ENCODE data around the gene SGK1.

Gene SGK1

DNA sequence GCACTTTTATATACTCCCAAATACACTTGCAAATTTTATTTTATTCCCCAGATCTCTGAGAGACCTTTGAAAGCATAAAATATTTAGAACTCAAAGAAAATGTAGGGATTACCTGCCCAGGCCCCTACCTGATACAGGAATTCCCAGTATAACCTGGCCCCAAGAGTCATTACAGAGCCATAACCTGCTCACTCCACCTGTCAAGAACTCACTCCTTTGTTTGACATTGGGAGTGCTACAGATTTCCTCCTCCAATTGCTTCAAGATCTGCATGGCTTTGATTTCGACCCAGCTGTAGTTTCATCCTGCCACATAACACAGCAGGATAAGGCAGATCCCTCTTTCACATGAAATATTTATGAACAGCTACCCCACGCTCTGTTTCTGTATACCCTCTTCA is 169.3 kb downstream of the SGK1 start:
- H3K4me3 ChIP-seq (ENCODE audit: low read depth, low read length), result no peak overlapping the region
- no peak for DNase-seq (ENCODE audit: low read depth)
- TF ChIP-seq, protein P1, sequence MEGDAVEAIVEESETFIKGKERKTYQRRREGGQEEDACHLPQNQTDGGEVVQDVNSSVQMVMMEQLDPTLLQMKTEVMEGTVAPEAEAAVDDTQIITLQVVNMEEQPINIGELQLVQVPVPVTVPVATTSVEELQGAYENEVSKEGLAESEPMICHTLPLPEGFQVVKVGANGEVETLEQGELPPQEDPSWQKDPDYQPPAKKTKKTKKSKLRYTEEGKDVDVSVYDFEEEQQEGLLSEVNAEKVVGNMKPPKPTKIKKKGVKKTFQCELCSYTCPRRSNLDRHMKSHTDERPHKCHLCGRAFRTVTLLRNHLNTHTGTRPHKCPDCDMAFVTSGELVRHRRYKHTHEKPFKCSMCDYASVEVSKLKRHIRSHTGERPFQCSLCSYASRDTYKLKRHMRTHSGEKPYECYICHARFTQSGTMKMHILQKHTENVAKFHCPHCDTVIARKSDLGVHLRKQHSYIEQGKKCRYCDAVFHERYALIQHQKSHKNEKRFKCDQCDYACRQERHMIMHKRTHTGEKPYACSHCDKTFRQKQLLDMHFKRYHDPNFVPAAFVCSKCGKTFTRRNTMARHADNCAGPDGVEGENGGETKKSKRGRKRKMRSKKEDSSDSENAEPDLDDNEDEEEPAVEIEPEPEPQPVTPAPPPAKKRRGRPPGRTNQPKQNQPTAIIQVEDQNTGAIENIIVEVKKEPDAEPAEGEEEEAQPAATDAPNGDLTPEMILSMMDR (IDR thresholded peaks at IDR 0.05; ENCODE audit: insufficient read depth, low read depth, low read length, missing control alignments), result no peak

DNA sequence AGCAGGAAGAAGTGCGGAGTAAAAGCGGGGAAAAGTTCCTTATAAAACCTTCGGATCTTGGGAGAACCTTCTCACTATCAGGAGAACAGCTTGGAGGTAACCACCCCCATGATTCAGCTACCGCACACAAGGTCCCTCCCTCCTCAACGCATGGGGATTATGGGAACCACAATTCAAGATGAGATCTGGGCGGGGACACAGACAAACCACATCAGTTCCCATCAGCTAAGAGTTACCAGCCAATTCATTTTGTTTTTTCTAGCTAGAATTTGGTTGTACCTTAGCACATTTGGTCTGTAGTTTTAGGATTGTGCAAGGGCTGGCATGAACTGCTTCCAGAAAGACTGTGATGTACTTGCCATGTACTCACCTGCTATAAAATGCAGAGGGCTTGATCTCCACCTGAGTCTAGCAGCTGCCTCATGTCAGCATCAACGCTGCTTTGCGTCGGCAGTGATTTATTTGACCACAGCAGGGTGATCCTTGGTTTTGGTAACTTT is 170.8 kb downstream of the SGK1 start:
- no peak overlapping the region for H3K4me3 ChIP-seq (ENCODE audit: low read depth, low read length)
- TF ChIP-seq, protein P1 (IDR thresholded peaks at IDR 0.05; ENCODE audit: insufficient read depth, low read depth, low read length, missing control alignments), result no peak
- no peak for DNase-seq (ENCODE audit: low read depth)

DNA sequence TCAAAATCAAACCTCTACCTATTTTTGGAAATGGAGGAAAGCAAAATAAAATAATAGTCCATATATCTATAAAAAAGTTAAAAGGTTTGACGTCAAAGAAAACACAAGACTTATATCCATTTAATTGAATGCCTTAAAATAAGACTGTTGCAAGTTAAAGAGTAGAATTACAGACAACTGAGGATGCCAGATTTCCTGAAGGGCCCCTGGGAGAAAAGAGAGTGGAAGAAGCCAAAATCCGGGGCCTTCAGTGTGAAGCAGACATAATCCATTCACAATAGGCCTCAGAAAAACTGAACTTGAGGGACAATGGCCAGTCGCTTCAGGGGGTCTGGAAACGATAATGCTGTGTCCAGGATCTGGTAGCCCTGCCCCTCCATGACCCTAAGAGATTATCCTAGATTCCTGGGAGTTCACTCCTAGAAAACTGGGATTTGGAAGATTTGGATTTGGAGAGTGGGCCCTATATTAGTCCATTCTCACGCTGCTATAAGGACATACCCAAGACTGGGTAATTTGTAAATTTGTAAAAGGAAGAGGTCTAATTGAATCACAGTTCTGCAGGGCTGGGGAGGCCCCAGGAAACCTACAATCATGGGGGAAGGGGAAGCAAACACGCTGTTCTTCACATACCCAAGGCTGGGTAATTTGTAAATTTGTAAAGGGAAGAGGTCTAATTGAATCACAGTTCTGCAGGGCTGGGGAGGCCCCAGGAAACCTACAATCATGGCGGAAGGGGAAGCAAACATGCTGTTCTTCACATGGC is 171.5 kb downstream of the SGK1 start:
- no peak for DNase-seq (ENCODE audit: low read depth)
- no peak overlapping the region for H3K4me3 ChIP-seq (ENCODE audit: low read depth, low read length)
- TF ChIP-seq, protein P1 (IDR thresholded peaks at IDR 0.05; ENCODE audit: insufficient read depth, low read depth, low read length, missing control alignments), result no peak

DNA sequence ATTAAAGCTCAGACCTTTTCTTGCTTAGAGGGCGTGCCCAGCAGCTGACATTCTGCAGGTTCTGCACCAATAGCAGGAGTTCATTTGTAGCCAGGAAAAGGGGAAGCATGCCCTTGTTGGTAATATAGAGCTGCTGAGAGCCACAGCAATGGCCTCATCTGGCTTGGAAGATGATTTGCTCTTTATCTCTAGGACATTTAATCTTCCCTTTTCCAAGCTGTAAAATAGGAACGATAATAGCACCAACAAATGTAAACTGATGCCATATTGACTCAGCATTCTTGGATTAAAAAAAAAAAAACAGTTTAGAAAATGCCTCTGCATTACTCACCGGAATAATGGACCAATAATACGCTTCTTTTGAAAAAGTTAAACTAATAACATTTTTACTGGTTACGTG is 172.1 kb downstream of the SGK1 start:
- no peak overlapping the region for H3K4me3 ChIP-seq (ENCODE audit: low read depth, low read length)
- TF ChIP-seq, protein P1 (IDR thresholded peaks at IDR 0.05; ENCODE audit: insufficient read depth, low read depth, low read length, missing control alignments), result no peak
- peak; percentile 17 for DNase-seq (ENCODE audit: low read depth)

DNA sequence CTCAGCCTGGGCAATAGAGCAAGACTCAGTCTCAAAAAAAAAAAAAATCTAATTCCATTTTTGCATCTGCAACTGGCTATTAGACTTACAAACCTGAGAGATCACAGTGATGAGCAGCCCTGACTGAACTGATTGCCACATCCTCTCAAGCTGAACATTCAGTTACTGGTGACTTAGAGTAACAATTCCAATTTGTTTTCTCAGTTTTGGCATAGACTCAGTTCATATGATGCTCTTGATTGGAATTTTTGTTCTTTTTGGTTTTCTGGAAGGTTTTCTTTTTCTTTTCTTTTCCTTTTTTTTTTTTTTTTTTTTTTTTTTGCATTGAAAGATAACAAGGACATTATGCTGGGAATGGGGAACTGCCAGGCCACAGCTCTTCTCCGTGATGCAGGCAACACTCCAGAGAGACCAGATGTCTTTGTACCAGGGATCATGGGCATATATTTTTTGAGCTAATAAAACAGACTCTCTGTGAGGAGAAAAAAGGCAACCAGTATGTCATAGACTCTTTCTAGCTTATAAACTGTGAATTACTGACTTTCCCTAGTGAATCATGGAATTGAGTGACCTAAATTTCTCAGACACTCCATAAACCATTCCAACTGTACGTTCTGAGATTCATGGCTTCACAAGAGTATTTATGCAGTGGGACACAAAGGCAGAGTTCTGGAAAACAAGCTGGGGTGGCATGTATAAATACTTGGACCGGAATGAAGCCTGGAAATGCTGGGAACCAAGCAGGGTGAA is 179.5 kb downstream of the SGK1 start:
- TF ChIP-seq, protein P1 (IDR thresholded peaks at IDR 0.05; ENCODE audit: insufficient read depth, low read depth, low read length, missing control alignments), result no peak
- no peak overlapping the region for H3K4me3 ChIP-seq (ENCODE audit: low read depth, low read length)
- DNase-seq (ENCODE audit: low read depth), result no peak

DNA sequence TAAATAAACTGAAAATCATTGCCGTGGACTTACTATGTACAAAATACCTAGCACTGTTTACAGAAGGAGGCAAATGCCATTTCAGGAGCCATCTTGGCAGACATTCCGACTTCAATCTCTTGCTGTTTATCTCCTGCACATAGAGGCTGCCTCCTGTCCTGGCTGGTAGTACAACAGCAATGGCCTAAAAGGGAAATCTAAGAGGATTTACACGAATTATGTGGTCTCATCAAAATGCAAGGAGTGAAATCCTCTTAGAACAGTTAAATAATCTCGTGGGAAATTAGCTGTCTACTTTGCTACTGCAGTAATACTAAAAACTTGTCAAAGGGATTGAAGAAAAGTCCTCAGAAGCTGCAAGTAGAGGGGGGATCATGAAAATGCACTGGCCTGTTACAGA is 183.3 kb downstream of the SGK1 start:
- H3K4me3 ChIP-seq (ENCODE audit: low read depth, low read length), result no peak overlapping the region
- TF ChIP-seq, protein P1 (IDR thresholded peaks at IDR 0.05; ENCODE audit: insufficient read depth, low read depth, low read length, missing control alignments), result no peak
- DNase-seq (ENCODE audit: low read depth), result no peak

Data from GM12865 (cell line).